Tibial nerve (tissue), 4 donors: ENCODE results near the gene SNX2. TPM values are rescaled to one million over a fixed set of nuclear protein-coding genes. Genes with fewer than 3 reads are reported as not detected.

Experiments used
- DNase-seq, 2 donors: peaks; one replicate each; pipeline ENCODE4 v3.0.0-alpha.2; 2019; ENCODE audit warnings: low spot score in 2 of 2
- H3K27ac ChIP-seq, 4 donors: fragments of 200-600 bp; sonication (generic) in 3 of 4; one replicate each; pipeline ENCODE4 v1.5.1; 2017 to 2019; ENCODE audit warnings: mild to moderate bottlenecking in 1 of 4
- H3K27me3 ChIP-seq, 2 donors: fragments of 200-600 bp; sonication (generic) in 1 of 2; one replicate each; pipeline versions ENCODE4 v1.5.1 to v1.6.0; 2017 to 2019
- H3K36me3 ChIP-seq, 3 donors: fragments of 200-600 bp; sonication (generic); one replicate each; pipeline ENCODE4 v1.5.1; 2018 to 2019
- H3K4me1 ChIP-seq, 4 donors: fragments of 200-600 bp; sonication (generic) in 3 of 4; one replicate each; pipeline ENCODE4 v1.5.1; 2017 to 2019
- H3K4me3 ChIP-seq, 4 donors: fragments of 200-600 bp; sonication (generic) in 3 of 4; one replicate each; pipeline ENCODE4 v1.5.1; 2017 to 2019; ENCODE audit warnings: mild to moderate bottlenecking in 1 of 4, moderate library complexity in 1 of 4
- H3K9me3 ChIP-seq, 4 donors: fragments of 200-600 bp; sonication (generic) in 3 of 4; one replicate each; pipeline ENCODE4 v1.5.1; 2017 to 2019
- CTCF ChIP-seq, 5 experiments: fragments of 200-600 bp in 3 of 5; fragments of 450-650 bp in 2 of 5; sonication (generic) in 3 of 5; IDR thresholded peaks; one replicate each; pipeline ENCODE4 v1.5.1; 2016 to 2019; ENCODE audit warnings: antibody characterized with exemption in 5 of 5, mild to moderate bottlenecking in 3 of 5, moderate library complexity in 2 of 5
- EP300 ChIP-seq, 2 donors: sonication (generic); formaldehyde crosslinking; IDR thresholded peaks; one replicate each; pipeline ENCODE4 v1.6.1; 2017; ENCODE audit warnings: antibody characterized with exemption in 2 of 2, mild to moderate bottlenecking in 1 of 2
- POLR2A ChIP-seq, 2 donors: fragments of 450-650 bp; IDR thresholded peaks; one replicate each; pipeline ENCODE4 v1.6.1; 2017; ENCODE audit warnings: antibody characterized with exemption in 2 of 2, mild to moderate bottlenecking in 2 of 2, moderate library complexity in 2 of 2
- WGBS, 2 donors: methylation state at CpG; one replicate each; pipeline ENCODE4 v1.1.5; 2018; 5-methylcytosine and 5-hydroxymethylcytosine counted together
- total RNA-seq, 4 donors: library from RNA; depleted of rRNA; stranded (reverse); fragments of >200 nt; gene quantifications; one replicate each; pipeline ENCODE4 v1.1.0, GENCODE V29; 2016

Gene SNX2
- total RNA-seq, 4 donors from 2014 or later: 64.5 to 88.2 (median 70.2) TPM

- peak overlapping the region in 2 of 4 donors; percentile 53 to 58 for H3K27ac ChIP-seq
- peaks cover 0 to 21% (median 0%) of the 10 kb centered on the region in 3 donors for H3K36me3 ChIP-seq
- H3K9me3 ChIP-seq: peaks cover 0 to 7% (median 0%) of the 10 kb centered on the region in 4 donors
- no peak for DNase-seq
- WGBS, 2 donors: 50 to 56% methylated on average over 8 of the region's 8 CpGs
- no peak overlapping the region for H3K4me3 ChIP-seq
- no peaks in the 10 kb centered on the region for H3K27me3 ChIP-seq
- peaks cover 0 to 46% (median 3%) of the 10 kb centered on the region in 4 donors for H3K4me1 ChIP-seq
- TF ChIP-seq CTCF (IDR thresholded peaks at IDR 0.05) (no peak), EP300 (IDR thresholded peaks at IDR 0.05) (no peak), POLR2A (IDR thresholded peaks at IDR 0.05) (no peak)
These were observed 96.8 kb downstream of the SNX2 start for GRCh38 chr5:122871661-122872060.

GRCh38 chr5:122874179-122874875, 99.4 kb downstream of the SNX2 start:
- Histone ChIP-seq H3K36me3 (peaks cover 0 to 8% (median 0%) of the 10 kb centered on the region in 3 donors), H3K27me3 (no peaks in the 10 kb centered on the region), H3K27ac (peak overlapping the region in 2 of 4 donors; percentile 1 to 50), H3K9me3 (no peaks in the 10 kb centered on the region), H3K4me1 (peaks cover 0 to 48% (median 3%) of the 10 kb centered on the region in 4 donors), H3K4me3 (no peak overlapping the region)
- 53 to 69% methylated on average over 4 of the region's 4 CpGs for WGBS, 2 donors
- no peak for DNase-seq
- TF ChIP-seq CTCF (IDR thresholded peaks at IDR 0.05) (no peak), EP300 (IDR thresholded peaks at IDR 0.05) (no peak), POLR2A (IDR thresholded peaks at IDR 0.05) (no peak)

- Histone ChIP-seq H3K27ac (no peak overlapping the region), H3K36me3 (peaks cover 0 to 8% (median 0%) of the 10 kb centered on the region in 3 donors), H3K4me1 (peaks cover 0 to 46% (median 6%) of the 10 kb centered on the region in 4 donors), H3K9me3 (no peaks in the 10 kb centered on the region), H3K4me3 (no peak overlapping the region), H3K27me3 (no peaks in the 10 kb centered on the region)
- 79 to 86% methylated on average over 2 of the region's 2 CpGs for WGBS, 2 donors
- no peak for TF ChIP-seq POLR2A (IDR thresholded peaks at IDR 0.05)
- no peak for TF ChIP-seq CTCF (IDR thresholded peaks at IDR 0.05)
- no peak for TF ChIP-seq EP300 (IDR thresholded peaks at IDR 0.05)
- DNase-seq: no peak
These were observed 102.6 kb downstream of the SNX2 start for GRCh38 chr5:122877518-122877917.

- H3K9me3 ChIP-seq: no peaks in the 10 kb centered on the region
- no peak overlapping the region for H3K27ac ChIP-seq
- 88 to 95% methylated on average over 3 of the region's 3 CpGs for WGBS, 2 donors
- DNase-seq: no peak
- H3K4me1 ChIP-seq: peaks cover 0 to 47% (median 3%) of the 10 kb centered on the region in 4 donors
- peaks cover 0 to 8% (median 0%) of the 10 kb centered on the region in 3 donors for H3K36me3 ChIP-seq
- no peaks in the 10 kb centered on the region for H3K27me3 ChIP-seq
- no peak overlapping the region for H3K4me3 ChIP-seq
- TF ChIP-seq CTCF (IDR thresholded peaks at IDR 0.05): no peak
- TF ChIP-seq EP300 (IDR thresholded peaks at IDR 0.05): no peak
- TF ChIP-seq POLR2A (IDR thresholded peaks at IDR 0.05): no peak
These were observed 104.2 kb downstream of the SNX2 start for GRCh38 chr5:122879076-122879475.

Other genes with a start within 250 kb of the SNX2 start
- 10 to 100 TPM; 32.0 to 69.5 (median 51.1) TPM for gene SNX24, start 70.5 kb downstream of the SNX2 start, total RNA-seq